ENCODE data around the gene GPX4.

GPX4 gene

DNA sequence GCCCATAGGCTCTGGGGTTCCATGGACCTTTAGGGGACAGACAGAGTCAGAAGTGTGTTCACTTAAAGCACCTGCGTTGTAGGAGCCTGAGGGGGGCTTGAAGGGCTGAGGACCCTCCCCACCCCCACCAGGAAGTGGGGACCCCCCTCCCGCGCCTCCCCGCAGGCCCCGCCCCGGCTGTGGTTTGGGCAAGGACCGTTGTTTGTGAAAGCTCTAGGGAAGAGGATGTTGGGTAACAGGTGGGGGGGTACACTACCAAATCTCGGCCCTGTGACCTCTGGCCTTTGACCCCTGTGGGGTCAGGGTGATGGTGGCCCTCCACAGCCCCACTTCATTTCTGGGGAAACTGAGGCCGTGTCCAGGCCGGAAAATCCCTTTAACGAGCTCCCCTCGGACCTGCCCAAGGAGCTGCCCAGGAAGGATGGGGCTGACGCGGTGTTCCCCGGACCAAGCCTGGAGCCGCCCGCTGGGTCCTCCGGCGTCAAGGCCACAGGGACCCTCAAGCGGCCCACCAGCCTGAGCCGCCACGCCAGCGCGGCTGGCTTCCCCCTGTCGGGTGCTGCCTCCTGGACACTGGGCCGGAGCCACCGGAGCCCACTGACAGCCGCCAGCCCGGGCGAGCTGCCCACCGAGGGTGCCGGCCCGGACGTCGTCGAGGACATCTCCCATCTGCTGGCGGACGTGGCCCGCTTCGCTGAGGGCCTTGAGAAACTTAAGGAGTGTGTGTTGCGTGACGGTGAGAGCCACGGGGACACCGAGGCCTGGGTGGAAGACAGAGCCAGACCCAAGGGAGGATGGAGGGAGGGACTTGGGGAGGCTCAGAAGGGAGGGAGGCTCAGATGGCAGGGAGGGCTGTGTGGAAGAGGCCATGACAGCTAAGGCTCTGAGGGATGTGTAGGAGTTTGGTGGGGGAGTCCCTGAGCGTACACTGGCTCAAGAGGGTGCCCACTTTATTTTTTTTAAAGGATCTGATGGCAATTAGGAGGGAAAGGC lies 35.5 kb upstream of the GPX4 start:
- DNase-seq, result peak; percentile 57

DNA sequence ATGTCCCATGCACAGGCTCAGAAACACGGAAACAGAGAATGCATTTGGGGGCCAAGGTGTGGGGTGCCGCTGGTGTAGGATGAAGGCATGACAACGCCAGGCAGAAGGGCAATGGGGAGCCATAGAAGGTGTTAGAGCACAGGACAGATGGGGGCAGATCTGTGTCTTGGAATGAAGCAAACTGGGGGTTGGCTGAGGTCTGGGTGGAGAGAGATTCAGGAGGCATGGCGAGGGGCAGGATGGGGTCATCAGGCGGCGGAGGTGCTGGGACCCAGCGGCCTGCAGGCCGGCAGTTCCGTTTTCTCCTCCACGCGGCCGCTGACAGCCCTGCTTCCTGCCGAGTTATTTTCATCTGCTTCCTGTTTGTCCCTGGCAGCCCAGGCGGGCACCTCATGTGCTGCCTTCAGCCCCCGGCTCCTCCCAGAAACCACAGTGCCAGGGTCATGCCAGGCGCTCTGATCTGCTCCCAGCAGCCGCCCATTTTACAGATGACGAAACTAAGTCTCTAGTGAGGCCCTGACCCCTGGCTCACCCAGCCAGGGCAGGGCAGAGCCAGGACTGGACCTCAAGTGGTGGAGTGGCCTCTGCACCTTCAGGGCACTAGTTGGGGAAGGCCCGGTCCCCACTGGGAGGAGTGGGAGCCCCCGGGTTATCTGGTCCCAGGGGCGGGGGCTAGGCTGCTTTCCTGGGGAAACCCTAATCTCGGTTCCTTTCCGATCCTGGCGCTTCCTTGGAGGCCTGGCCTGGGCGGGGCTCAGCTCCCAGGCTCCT lies 34.6 kb upstream of the GPX4 start:
- DNase-seq, result peak; percentile 52

DNA sequence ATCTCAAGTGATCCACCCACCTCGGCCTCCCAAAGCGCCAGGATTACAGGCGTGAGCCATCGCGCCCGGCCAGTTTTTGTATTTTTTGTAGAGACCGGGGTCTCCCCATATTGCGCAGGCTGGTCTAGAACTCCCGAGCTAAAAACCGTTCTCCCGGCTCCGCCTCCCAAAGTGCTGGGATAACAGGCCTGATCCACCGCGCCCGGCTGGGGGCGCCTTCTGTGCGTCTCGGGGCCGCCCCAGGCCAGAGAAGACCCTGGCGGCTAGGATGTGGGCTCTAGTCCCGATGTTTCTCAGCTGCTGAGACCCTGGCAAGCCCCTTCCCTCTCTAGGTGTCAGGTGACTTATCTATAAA lies 33.2 kb upstream of the GPX4 start:
- no peak for DNase-seq

DNA sequence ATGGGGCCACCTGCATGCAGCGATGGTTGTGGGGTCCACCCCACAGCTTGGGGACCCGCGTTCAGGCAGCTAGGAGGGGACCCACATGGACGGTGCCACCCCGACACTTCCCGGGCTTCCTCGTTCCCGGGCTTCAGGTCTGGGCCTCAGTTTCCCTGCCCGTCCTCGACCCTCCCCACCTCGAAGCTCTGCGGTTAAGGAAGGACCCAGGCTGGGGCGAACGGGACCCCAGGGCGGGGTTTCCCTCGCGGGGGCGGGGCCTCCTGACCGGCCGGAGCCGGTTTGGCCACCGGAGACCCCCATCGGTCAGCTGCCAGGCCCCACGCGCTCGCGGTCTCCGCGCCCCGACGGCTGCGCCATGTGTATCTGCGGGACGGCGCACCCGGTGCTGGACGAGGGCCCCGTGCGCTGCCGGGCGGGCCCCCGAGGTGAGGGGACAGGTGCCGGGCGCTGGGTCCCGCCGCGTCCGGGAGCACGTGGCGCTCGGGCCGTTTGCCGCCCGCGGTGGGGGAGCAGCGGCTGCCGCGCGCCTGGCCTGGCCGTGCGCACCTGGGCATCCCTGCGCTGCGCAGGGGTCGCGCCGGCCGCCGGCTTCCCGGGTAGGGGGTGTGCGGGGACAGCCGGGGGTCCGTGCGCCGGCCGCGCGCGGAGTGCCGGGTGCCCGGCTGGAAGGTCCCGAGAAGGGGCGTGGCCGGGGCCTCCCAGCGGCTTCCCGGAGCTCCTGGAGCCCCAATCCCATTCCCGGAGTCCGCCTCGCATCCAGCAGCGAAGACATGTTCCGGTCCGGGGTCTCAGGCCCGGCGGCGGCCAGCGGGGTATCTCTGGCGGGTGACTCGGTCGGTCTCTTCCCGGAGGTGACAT lies 32.6 kb upstream of the GPX4 start:
- no peak for DNase-seq

DNA sequence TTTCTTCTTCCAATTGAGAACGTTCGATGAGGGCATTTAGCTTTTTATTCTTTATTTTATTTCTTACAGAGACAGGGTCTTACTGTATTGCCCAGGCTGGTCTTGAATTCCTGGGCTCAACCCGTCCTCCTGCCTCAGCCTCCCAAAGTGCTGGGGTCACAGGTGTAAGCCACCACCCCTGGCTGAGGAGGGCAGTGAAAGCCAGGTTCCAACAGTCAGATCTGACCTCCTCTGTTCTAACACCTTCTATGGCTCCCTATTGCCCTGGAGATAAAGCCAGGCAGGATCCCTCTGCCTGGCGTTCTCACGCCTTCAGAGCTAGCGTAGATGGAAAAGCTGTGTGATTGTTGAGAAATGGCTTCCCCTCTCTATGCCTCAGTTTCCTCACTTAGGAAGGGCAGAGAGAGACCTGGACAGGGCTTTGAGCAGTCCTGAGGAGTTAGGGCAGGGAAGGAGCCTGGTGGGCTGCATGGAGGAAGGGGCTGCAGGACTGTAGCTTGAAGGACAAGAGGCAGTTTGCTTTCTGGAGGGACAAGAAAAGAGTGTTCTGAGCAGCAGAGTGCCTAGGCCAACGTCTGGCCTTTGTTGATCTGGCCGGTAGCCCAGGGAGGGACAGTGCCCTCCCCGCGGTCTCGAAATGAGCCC lies 31.3 kb upstream of the GPX4 start:
- no peak for DNase-seq

DNA sequence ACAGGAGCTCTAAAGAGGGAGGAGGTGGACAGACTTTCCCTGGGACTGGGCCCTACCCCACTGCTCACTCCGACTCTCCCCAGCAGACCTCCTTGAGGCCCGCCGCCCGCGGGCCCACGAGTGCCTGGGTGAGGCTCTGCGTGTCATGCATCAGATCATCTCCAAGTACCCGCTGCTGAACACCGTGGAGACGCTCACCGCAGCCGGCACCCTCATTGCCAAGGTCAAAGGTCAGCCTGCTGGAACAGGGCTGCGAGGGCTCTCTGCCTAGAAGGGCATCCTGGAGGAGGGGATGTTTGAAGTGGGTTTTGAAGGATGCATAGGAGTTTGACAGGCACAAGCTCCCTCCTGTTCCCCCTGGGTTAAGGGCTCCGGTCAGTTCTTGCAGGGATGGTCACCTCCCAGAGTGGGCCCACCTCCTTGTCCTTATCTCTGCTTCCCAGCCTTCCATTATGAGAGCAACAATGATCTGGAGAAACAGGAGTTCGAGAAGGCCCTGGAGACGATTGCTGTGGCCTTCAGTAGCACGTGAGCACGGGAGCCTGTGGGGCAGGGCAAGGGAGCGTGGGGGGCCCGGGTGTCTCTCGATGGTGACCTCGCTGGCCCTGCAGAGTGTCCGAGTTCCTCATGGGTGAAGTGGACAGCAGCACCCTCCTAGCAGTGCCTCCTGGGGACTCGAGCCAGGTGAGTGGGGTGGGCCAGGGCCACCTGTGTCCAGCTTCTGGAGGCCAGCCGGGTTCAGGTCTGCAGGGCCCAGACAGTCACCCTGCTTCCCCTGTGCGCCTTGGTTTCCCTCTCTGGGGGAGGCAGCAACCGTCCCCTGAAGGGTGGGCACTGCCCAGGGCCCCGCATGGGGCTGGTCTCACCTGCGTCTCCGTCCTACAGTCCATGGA lies 30.5 kb upstream of the GPX4 start:
- DNase-seq, result no peak

DNA sequence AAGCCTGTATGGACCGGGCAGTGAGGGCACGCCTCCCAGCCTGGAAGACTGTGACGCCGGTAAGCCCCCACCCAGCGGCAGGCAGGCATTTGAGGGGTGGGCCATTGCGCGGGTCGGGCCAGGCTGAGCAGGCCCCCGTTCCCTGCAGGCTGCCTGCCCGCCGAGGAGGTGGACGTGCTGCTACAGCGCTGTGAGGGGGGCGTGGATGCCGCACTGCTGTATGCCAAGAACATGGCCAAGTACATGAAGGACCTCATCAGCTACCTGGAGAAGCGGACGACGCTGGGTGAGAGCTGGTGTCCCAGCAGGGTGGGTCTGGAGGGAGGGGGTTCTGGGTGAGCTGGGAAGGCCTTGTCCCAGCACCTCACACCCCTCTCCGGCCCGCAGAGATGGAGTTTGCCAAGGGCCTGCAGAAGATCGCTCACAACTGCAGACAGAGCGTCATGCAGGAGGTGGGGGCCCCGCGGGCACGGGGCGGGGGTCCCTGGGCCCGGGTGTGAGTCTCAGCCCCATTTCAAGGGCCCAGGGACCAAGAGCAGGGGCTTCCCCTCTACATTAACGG lies 29.8 kb upstream of the GPX4 start:
- no peak for DNase-seq

DNA sequence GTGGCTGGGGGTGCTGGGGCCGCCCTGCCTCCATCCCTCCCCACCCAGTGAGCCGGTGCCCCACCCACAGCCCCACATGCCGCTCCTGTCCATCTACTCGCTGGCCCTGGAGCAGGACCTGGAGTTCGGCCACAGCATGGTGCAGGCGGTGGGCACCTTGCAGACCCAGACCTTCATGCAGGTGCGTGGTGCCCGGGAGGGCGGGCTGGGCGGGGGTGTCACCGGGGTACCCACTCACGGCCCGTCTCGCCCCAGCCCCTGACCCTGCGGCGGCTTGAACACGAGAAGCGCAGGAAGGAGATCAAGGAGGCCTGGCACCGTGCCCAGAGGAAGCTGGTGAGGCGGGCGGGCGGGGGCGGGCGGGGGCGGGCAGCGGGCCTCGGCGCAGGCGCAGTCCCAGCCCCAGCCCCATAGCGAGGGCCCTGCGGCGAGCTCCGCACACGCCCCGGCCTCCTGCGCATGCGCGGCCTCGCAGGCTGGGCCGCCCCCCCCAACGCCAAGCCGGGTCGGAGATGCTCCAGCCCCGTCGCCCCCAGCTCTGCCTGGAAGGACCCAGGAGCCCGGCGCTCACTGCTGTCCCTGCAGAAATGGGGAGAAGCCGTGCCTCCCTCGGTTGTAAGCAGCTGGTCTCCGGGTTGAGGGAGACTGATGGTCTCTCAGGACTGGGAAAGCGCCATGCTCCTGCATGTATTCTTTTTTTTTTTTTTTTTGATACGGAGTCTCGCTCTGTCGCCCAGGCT lies 29.1 kb upstream of the GPX4 start:
- DNase-seq, result peak; percentile 87

DNA sequence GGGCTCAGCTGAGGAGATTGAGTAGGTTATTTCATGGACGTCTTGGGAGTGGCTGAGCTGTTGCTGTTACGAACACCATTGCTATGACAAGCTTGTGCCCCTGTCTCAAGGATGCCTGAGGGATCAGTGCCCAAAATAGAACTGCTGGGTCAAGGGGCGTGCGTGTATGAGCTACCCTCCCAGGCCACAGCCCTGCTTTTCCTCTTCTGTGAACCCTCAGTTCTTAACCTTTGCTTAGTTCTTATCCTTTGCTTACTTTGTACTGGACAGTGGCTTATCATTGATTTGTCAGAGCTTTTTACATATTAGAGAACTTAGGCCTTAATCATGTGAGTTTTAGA lies 27.8 kb upstream of the GPX4 start:
- DNase-seq, result no peak

DNA sequence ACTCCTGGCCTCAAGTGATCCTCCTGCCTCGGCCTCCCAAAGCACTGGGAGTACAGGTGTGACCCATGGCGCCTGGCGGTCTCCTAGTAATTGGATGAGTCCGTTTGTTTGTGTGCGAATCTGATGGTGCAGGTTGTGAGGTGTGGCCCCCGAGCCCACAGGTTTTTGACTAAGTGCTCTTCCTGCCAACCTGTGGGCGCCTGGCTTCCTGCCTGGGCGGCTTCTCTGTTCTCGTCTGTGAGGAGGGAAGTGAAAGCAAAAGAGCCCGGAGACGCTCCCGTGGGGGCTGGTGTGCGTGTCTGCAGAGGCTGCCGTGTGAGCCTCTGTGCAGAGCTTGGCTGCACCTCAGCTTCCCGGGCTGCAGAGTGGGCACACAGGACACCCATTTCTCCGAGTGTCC lies 26.8 kb upstream of the GPX4 start:
- DNase-seq, result peak; percentile 91

DNA sequence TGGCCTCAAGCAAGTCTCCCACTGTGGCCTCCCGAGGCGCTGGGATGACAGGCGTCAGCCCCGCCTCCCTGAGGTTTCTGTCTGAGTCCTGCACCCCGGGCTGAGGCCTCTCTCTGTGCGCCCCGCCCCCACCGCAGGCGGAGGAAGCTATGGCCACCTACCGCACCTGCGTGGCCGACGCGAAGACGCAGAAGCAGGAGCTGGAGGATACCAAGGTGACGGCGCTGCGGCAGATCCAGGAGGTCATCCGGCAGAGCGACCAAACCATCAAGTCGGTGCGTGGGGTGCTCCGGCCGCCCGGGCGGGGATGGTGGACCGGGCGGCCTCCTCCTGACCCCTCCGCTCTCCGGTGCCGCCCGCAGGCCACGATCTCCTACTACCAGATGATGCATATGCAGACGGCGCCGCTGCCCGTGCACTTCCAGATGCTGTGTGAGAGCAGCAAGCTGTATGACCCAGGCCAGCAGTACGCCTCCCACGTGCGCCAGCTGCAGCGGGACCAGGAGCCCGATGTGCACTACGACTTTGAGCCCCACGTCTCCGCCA lies 24.2 kb upstream of the GPX4 start:
- peak; percentile 78 for DNase-seq

DNA sequence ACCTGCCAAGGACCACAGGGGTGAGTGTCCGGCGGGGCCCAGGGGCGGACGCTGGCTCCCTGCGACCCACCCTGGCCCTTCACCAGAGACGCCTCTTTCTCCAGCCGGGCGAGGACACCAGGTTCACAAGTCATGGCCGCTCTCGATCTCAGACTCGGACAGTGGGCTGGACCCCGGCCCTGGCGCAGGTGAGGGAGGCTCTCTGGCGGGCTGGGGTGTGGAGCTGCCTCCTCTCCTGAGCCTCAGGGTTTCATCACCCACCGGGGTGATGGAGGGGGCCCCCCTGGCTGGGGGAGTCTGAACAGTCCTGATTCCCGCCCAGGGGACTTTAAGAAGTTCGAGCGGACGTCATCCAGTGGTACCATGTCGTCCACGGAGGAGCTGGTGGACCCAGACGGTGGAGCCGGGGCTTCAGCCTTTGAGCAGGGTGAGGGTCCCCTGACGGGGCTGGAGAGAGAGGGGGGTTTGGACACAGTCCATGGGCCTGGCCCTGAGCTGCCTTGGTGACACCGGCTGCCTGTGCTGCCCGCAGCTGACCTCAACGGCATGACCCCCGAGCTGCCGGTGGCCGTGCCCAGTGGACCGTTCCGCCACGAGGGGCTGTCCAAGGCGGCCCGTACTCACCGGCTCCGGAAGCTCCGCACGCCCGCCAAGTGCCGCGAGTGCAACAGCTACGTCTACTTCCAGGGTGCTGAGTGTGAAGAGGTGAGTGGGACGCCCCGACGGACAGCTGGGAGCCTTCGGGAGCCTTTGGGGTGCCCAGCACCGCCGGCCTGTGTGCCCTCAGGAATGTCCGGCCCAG lies 23.2 kb upstream of the GPX4 start:
- no peak for DNase-seq

DNA sequence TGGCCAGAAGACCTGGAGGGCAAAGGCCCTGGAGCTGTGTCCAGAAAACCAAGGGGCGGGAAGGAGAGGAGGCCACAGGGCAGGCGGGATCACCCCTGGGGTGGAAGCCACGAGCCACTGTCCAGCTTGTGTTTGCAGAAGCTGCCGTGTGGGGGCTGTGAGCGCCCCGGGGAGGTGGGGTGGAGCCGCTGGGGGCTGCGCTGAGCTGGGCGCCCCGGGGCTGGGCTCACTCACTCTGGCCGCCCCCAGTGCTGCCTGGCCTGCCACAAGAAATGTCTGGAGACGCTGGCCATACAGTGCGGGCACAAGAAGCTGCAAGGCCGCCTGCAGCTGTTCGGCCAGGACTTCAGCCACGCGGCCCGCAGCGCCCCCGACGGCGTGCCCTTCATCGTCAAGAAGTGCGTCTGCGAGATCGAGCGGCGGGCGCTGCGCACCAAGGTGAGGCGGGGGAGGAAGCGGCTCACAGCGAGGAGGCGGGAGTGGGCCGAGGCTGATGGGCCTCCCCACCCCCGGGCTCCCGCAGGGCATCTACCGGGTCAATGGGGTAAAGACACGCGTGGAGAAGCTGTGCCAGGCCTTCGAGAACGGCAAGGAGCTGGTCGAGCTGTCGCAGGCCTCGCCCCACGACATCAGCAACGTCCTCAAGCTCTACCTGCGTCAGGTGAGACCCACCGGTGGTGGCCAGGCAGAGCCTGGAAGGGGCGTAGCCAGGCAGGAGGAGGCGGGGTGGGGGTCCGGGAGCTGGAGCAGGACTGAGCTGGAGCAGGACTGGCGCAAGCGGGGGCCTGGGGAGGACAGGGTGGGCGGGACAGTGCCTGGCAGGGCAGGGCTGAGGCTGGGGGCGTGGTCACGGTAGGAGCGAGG lies 22.3 kb upstream of the GPX4 start:
- DNase-seq, result no peak

DNA sequence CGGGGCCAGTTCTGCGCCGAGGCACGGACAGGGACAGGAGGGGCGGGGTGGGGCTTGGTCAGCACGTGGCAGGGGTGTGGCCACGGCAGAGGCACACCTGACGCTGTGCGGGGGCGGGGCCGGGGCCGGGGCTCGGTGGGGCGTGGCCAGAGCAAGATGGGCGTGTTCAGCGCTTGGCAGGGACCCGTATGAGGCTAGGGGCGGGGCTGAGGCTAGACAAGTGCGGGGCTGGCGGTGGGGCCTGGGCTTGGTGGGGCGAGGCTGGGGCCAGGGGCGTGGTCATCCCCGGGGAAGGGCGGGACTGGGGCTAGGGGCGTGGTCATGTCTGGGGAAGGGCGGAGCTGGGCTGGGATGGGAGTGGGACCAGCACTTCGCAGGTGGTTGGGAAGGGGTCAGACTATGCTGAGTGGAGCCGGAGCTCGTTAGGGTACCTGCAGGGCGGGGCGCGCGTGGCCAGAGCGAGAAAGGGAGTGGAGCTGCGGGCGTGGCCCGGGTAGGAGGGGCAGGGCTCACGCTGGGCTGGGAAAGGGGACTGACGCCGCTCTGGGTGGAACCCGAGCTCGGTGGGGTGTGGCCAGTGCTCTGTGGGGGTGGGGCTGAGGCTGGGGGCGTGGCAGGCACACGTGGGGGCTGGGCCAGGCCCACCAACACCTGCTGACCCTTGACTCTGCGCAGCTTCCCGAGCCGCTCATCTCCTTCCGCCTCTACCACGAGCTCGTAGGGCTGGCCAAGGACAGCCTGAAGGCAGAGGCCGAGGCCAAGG lies 21.4 kb upstream of the GPX4 start:
- peak; percentile 74 for DNase-seq

DNA sequence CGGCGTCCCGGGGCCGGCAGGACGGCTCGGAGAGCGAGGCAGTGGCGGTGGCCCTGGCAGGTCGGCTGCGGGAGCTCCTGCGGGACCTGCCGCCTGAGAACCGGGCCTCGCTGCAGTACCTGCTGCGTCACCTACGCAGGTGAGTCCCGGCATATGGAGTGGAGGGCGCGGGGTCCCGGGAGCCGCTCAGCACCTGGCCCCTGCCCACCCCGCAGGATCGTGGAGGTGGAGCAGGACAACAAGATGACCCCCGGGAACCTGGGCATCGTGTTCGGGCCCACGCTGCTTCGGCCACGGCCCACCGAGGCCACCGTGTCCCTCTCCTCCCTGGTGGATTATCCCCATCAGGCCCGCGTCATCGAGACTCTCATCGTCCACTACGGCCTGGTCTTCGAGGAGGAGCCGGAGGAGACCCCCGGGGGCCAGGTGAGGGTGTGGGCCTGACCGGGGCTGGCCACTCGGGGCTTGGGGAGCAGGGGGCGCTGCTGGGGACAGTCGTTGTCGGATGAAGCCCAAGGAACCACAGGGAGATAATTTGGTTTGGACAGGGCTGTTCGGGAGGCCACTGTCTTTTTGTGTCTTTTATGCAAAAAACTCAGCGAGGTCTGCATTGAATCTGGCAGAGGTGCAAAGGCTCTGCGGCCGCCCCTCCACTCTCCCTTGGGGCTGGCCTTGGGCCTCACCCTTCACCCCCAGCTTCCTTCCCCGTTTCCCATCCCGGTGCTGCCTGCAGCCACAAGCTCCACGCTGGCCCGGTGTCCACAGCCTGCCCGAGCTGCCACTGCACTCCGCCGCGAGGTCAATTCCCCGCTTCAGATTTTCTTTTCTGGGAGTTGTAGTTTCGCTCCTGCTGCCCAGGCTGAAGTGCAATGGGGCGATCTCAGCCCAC lies 20.6 kb upstream of the GPX4 start:
- no peak for DNase-seq
